NCI-H2081 treated with DMSO at 0.1 percent for 48 hours (cell line): ENCODE measurements around the gene MAST1.
"Not testable (repeated sequence)": the region's sequence is repeated elsewhere in the genome, so short reads cannot be mapped to it uniquely, and the experiment has no call there.

Experiments used
- DNase-seq: peaks from one replicate; lab custom pipeline; 2025; lab: John Stamatoyannopoulos, UW

Gene MAST1

GRCh38 chr19:12896460-12896859 is 58.1 kb downstream of the MAST1 start:
- no peak for DNase-seq

GRCh38 chr19:12899891-12900518 is 61.7 kb downstream of the MAST1 start:
- no peak for DNase-seq

- no peak for DNase-seq
Observed at GRCh38 chr19:12907166-12907565, 68.9 kb downstream of the MAST1 start.

GRCh38 chr19:12912571-12912970 is 74.3 kb downstream of the MAST1 start:
- peak; percentile 78 for DNase-seq

- peak; percentile 95 for DNase-seq
Observed at GRCh38 chr19:12913011-12913561, 74.8 kb downstream of the MAST1 start.

GRCh38 chr19:12913851-12914690 is 75.8 kb downstream of the MAST1 start:
- DNase-seq: no peak

GRCh38 chr19:12915860-12916259 is 77.5 kb downstream of the MAST1 start:
- not testable (repeated sequence) for DNase-seq

- DNase-seq: no peak
Observed at GRCh38 chr19:12918253-12918652, 79.9 kb downstream of the MAST1 start.

GRCh38 chr19:12921047-12921446 is 82.7 kb downstream of the MAST1 start:
- no peak for DNase-seq

GRCh38 chr19:12922959-12923358 is 84.6 kb downstream of the MAST1 start:
- DNase-seq: no peak
